ENCODE data around the gene SELP. TPM values are rescaled to one million over a fixed set of nuclear protein-coding genes. Genes with fewer than 3 reads are reported as not detected.

The SELP gene
- total and polyA plus RNA-seq, 3 experiments from 2014 or later: 0.31 to 2.7 (median 0.75) TPM

DNA sequence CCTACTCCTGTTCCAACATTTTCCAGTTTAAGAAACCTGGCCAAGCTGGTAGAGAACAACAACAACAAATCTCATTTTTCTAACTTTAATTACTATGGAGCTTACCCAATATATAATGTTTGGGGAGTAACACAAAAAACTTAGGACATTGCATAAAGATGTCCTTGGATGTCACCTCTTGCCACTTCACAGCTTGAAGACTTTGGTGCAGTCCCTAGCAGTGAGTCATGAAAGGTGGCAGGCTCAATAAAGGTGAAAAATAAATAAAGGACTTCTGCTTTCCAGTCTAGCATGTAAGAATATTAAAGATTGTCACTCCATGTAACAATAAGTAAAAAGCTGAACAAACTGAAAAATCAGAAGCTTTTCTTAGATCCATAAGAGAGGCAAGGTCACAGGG is 17.6 kb upstream of the SELP start:
- H3K36me3 Mint-ChIP-seq: peaks cover 0 to 1% (median 0%) of the 10 kb centered on the region in 3 donors
- no peak overlapping the region for H3K27ac ChIP-seq (ENCODE audit: low read depth, low read length)
- H3K27ac Mint-ChIP-seq: peak overlapping the region in 1 of 8 donors; percentile 11
- POLR2A ChIA-PET: no interaction called here
- H3K4me3 ChIP-seq (ENCODE audit: low read length): no peak overlapping the region
- H3K9me3 Mint-ChIP-seq: no peaks in the 10 kb centered on the region
- no peaks in the 10 kb centered on the region for H3K36me3 ChIP-seq (ENCODE audit: insufficient read depth, low read length)
- peak overlapping the region in 1 of 7 donors; percentile 43 for H3K4me3 Mint-ChIP-seq
- CTCF ChIA-PET: interaction anchor here (1.1 kb wide), 1 partner anchor 46 kb away, joined by 4 read pairs; no protein-coding TSS in a partner anchor
- no peaks in the 10 kb centered on the region for H3K9me3 ChIP-seq (ENCODE audit: low read length)
- peaks cover 37 to 48% (median 38%) of the 10 kb centered on the region in 3 donors for H3K4me1 Mint-ChIP-seq
- no peak for DNase-seq
- H3K4me1 ChIP-seq (ENCODE audit: insufficient read depth, low read length): peaks cover 25% of the 10 kb centered on the region
- H3K27me3 ChIP-seq (ENCODE audit: insufficient read depth, low read length, poor library complexity, severe bottlenecking): no peaks in the 10 kb centered on the region
- no peaks in the 10 kb centered on the region for H3K27me3 Mint-ChIP-seq

DNA sequence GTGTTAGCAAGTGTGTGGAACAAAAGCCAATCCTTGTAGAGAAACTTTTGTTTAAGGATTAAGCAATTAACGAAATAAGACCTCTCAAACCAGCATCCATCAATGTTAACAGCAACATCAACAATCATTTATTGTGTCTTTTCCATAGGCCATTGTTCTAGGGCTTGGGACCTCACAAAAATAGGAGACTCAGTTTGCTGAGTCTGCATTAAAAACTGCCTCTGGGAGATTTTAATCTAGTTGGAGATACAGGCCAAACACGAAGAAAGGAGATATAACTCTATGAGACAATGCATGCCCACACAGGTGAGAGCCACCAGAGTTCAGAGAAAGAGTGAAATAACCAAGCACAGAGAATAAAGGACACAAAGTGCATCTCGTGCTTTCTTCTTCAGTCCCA is 14.4 kb upstream of the SELP start:
- Histone ChIP-seq H3K27ac (ENCODE audit: low read depth, low read length) (no peak overlapping the region), H3K4me1 (ENCODE audit: insufficient read depth, low read length) (peaks cover 16% of the 10 kb centered on the region), H3K4me3 (ENCODE audit: low read length) (no peak overlapping the region), H3K36me3 (ENCODE audit: insufficient read depth, low read length) (no peaks in the 10 kb centered on the region), H3K9me3 (ENCODE audit: low read length) (no peaks in the 10 kb centered on the region), H3K27me3 (ENCODE audit: insufficient read depth, low read length, poor library complexity, severe bottlenecking) (no peaks in the 10 kb centered on the region)
- H3K27me3 Mint-ChIP-seq: no peaks in the 10 kb centered on the region
- peaks cover 0 to 4% (median 0%) of the 10 kb centered on the region in 3 donors for H3K36me3 Mint-ChIP-seq
- no peak for DNase-seq
- H3K4me1 Mint-ChIP-seq: peaks cover 28 to 53% (median 34%) of the 10 kb centered on the region in 3 donors
- CTCF ChIA-PET: no interaction called here
- POLR2A ChIA-PET: no interaction called here
- peak overlapping the region in 4 of 8 donors; percentile 17 to 23 (median 19) for H3K27ac Mint-ChIP-seq
- no peak overlapping the region for H3K4me3 Mint-ChIP-seq
- H3K9me3 Mint-ChIP-seq: peaks cover 0 to 4% (median 2%) of the 10 kb centered on the region in 5 donors

DNA sequence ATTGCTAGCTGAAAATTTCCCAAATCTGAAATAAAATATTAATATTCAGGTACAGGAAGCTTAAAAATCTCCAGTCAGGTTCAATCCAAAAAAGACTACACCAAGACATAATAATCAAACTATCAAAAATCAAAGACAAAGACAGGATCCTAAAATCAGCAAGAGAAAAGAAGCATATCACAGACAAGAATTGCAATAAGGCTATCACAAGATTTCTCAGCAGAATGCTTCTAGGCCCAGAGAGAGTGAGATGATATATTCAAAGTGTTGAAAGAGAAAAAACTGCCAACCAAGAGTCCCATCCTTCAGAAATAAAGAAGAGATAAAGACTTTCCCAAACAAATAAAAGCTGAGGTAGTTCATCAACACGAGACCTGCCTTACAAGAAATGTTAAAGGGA is 5.0 kb upstream of the SELP start:
- H3K36me3 ChIP-seq (ENCODE audit: insufficient read depth, low read length): no peaks in the 10 kb centered on the region
- no peak overlapping the region for H3K4me3 ChIP-seq (ENCODE audit: low read length)
- ChIA-PET POLR2A (interaction anchor here (0.6 kb wide), 1 partner anchor 30 kb away, joined by 3 read pairs; no protein-coding TSS in a partner anchor), CTCF (interaction anchor here (1.4 kb wide), 1 partner anchor 77 kb away, joined by 4 read pairs; no protein-coding TSS in a partner anchor)
- H3K27ac ChIP-seq (ENCODE audit: low read depth, low read length): no peak overlapping the region
- DNase-seq: no peak
- no peaks in the 10 kb centered on the region for H3K27me3 ChIP-seq (ENCODE audit: insufficient read depth, low read length, poor library complexity, severe bottlenecking)
- H3K9me3 Mint-ChIP-seq: peaks cover 15 to 36% (median 21%) of the 10 kb centered on the region in 5 donors
- H3K27ac Mint-ChIP-seq: no peak overlapping the region
- H3K4me3 Mint-ChIP-seq: no peak overlapping the region
- H3K4me1 ChIP-seq (ENCODE audit: insufficient read depth, low read length): no peaks in the 10 kb centered on the region
- peaks cover 12% of the 10 kb centered on the region for H3K9me3 ChIP-seq (ENCODE audit: low read length)
- peaks cover 7 to 34% (median 11%) of the 10 kb centered on the region in 3 donors for H3K36me3 Mint-ChIP-seq
- peaks cover 5 to 10% (median 7%) of the 10 kb centered on the region in 3 donors for H3K4me1 Mint-ChIP-seq
- peaks cover 0 to 10% of the 10 kb centered on the region in 2 donors for H3K27me3 Mint-ChIP-seq

DNA sequence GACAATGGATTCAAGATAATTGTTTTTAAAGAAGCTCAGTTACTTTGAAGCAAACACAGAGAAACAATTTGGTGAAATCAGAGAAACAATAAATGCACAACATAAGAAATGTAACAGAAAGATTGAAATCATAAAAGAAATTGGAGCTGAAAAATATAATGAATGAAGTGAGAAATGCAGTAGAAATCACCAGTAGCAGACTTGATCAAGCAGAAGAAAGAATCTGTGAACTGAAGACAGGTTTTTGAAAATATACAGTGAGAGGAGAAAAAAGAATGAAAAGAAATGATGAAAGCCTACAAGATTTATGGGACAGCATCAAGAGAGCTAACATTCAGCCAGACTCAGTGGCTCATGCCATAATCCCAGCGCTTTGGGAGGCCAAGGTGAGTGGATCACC is 4.2 kb upstream of the SELP start:
- no peaks in the 10 kb centered on the region for H3K27me3 ChIP-seq (ENCODE audit: insufficient read depth, low read length, poor library complexity, severe bottlenecking)
- no peak overlapping the region for H3K4me3 Mint-ChIP-seq
- POLR2A ChIA-PET: no interaction called here
- peaks cover under 1 to 9% (median 5%) of the 10 kb centered on the region in 3 donors for H3K4me1 Mint-ChIP-seq
- H3K36me3 Mint-ChIP-seq: peaks cover 7 to 28% (median 11%) of the 10 kb centered on the region in 3 donors
- H3K36me3 ChIP-seq (ENCODE audit: insufficient read depth, low read length): no peaks in the 10 kb centered on the region
- H3K27me3 Mint-ChIP-seq: peaks cover 0 to 18% of the 10 kb centered on the region in 2 donors
- H3K4me1 ChIP-seq (ENCODE audit: insufficient read depth, low read length): peaks cover 2% of the 10 kb centered on the region
- peaks cover 12 to 32% (median 21%) of the 10 kb centered on the region in 5 donors for H3K9me3 Mint-ChIP-seq
- no peak for DNase-seq
- CTCF ChIA-PET: interaction anchor here (1.1 to 1.4 kb wide), 2 partner anchors 25 to 78 kb away, joined by 3 to 4 read pairs; no protein-coding TSS in a partner anchor
- H3K4me3 ChIP-seq (ENCODE audit: low read length): no peak overlapping the region
- H3K27ac Mint-ChIP-seq: no peak overlapping the region
- peaks cover 12% of the 10 kb centered on the region for H3K9me3 ChIP-seq (ENCODE audit: low read length)
- no peak overlapping the region for H3K27ac ChIP-seq (ENCODE audit: low read depth, low read length)

DNA sequence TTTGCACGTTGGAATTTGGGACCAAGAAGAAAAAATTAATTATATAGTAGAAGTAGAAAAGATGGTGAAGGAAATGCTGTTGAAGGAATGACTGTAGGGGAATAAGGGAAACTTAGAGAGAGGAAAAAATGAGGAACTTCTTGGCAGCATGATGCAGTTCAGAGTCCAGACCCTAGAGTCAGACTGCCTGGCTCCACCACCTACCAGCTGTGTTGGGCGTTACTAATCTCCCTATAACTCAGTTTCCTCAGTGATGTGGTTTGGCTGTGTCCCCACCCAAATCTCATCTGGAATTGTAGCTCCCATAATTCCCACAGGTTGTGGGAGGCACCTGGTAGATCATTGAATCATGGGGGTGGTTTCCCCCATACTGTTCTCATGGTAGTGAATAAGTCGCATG is 1.3 kb upstream of the SELP start:
- H3K4me3 ChIP-seq (ENCODE audit: low read length): no peak overlapping the region
- peaks cover 9 to 23% (median 14%) of the 10 kb centered on the region in 3 donors for H3K4me1 Mint-ChIP-seq
- peaks cover 30% of the 10 kb centered on the region for H3K4me1 ChIP-seq (ENCODE audit: insufficient read depth, low read length)
- no peak overlapping the region for H3K4me3 Mint-ChIP-seq
- peaks cover 12% of the 10 kb centered on the region for H3K9me3 ChIP-seq (ENCODE audit: low read length)
- peaks cover 0 to 19% of the 10 kb centered on the region in 2 donors for H3K27me3 Mint-ChIP-seq
- ChIA-PET CTCF (interaction anchor here (1.2 kb wide), 1 partner anchor 10 kb away, joined by 3 read pairs; no protein-coding TSS in a partner anchor), POLR2A (no interaction called here)
- no peak overlapping the region for H3K27ac Mint-ChIP-seq
- H3K27ac ChIP-seq (ENCODE audit: low read depth, low read length): no peak overlapping the region
- H3K36me3 Mint-ChIP-seq: peaks cover 7 to 19% (median 8%) of the 10 kb centered on the region in 3 donors
- peaks cover 12 to 30% (median 21%) of the 10 kb centered on the region in 5 donors for H3K9me3 Mint-ChIP-seq
- no peak for DNase-seq
- no peaks in the 10 kb centered on the region for H3K36me3 ChIP-seq (ENCODE audit: insufficient read depth, low read length)
- no peaks in the 10 kb centered on the region for H3K27me3 ChIP-seq (ENCODE audit: insufficient read depth, low read length, poor library complexity, severe bottlenecking)

DNA sequence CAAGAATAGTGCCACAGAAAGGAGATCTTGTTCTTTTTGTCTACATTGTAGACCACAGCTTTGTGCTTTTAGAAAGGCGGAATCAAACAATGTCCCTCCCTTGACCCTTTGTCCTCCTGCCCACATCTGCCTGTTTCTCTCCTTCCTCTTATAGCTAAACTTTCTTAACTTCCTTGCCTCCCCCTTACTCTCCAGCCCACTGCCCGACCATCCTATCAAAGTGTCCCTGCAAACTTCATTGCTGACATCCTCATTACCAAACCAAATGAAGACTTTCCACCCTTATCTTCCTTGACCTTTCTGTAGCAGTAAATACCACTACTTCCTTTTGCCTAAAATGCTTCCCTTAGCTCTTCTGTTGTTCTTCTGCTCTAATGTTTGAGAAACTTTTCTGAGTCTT is 5.0 kb downstream of the SELP start:
- no peaks in the 10 kb centered on the region for H3K9me3 ChIP-seq (ENCODE audit: low read length)
- Mint-ChIP-seq H3K27me3 (peaks cover 2 to 17% of the 10 kb centered on the region in 2 donors), H3K36me3 (peaks cover 0 to 13% (median 2%) of the 10 kb centered on the region in 3 donors), H3K27ac (peak overlapping the region in 1 of 8 donors; percentile 44), H3K4me3 (no peak overlapping the region), H3K4me1 (peaks cover 38 to 64% (median 39%) of the 10 kb centered on the region in 3 donors), H3K9me3 (peaks cover 0 to 2% (median 0%) of the 10 kb centered on the region in 5 donors)
- H3K4me1 ChIP-seq (ENCODE audit: insufficient read depth, low read length): peaks cover 63% of the 10 kb centered on the region
- no peak overlapping the region for H3K27ac ChIP-seq (ENCODE audit: low read depth, low read length)
- no peak overlapping the region for H3K4me3 ChIP-seq (ENCODE audit: low read length)
- H3K36me3 ChIP-seq (ENCODE audit: insufficient read depth, low read length): no peaks in the 10 kb centered on the region
- H3K27me3 ChIP-seq (ENCODE audit: insufficient read depth, low read length, poor library complexity, severe bottlenecking): no peaks in the 10 kb centered on the region
- no peak for DNase-seq
- CTCF ChIA-PET: no interaction called here
- POLR2A ChIA-PET: no interaction called here

DNA sequence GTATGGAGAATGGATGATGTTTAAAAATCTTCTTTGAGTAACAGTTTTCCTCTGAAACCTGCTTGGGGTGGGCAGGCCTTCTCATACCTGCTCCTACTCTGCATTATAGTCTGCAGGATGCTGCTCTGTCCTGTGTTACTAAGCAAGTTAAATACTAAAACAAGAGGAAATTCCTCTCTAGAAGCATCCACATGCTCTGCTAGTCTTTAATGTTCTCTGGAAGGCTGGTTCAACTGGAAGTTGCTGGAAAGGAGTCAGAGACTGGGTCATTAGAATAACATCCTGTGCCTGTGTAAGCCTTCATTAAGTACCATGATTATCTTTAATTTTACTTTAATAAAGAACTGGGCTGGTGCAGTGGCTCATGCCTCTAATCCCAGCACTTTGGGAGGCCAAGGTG is 5.8 kb downstream of the SELP start:
- no peaks in the 10 kb centered on the region for H3K9me3 ChIP-seq (ENCODE audit: low read length)
- peaks cover 61% of the 10 kb centered on the region for H3K4me1 ChIP-seq (ENCODE audit: insufficient read depth, low read length)
- Mint-ChIP-seq H3K4me3 (no peak overlapping the region), H3K27ac (peak overlapping the region in 2 of 8 donors; percentile 26 to 27), H3K4me1 (peaks cover 35 to 58% (median 38%) of the 10 kb centered on the region in 3 donors), H3K36me3 (peaks cover 0 to 13% (median 2%) of the 10 kb centered on the region in 3 donors), H3K27me3 (peaks cover 2 to 9% of the 10 kb centered on the region in 2 donors), H3K9me3 (peaks cover 0 to 2% (median 0%) of the 10 kb centered on the region in 5 donors)
- H3K27ac ChIP-seq (ENCODE audit: low read depth, low read length): no peak overlapping the region
- CTCF ChIA-PET: no interaction called here
- no peaks in the 10 kb centered on the region for H3K36me3 ChIP-seq (ENCODE audit: insufficient read depth, low read length)
- POLR2A ChIA-PET: no interaction called here
- no peak overlapping the region for H3K4me3 ChIP-seq (ENCODE audit: low read length)
- H3K27me3 ChIP-seq (ENCODE audit: insufficient read depth, low read length, poor library complexity, severe bottlenecking): no peaks in the 10 kb centered on the region
- no peak for DNase-seq

DNA sequence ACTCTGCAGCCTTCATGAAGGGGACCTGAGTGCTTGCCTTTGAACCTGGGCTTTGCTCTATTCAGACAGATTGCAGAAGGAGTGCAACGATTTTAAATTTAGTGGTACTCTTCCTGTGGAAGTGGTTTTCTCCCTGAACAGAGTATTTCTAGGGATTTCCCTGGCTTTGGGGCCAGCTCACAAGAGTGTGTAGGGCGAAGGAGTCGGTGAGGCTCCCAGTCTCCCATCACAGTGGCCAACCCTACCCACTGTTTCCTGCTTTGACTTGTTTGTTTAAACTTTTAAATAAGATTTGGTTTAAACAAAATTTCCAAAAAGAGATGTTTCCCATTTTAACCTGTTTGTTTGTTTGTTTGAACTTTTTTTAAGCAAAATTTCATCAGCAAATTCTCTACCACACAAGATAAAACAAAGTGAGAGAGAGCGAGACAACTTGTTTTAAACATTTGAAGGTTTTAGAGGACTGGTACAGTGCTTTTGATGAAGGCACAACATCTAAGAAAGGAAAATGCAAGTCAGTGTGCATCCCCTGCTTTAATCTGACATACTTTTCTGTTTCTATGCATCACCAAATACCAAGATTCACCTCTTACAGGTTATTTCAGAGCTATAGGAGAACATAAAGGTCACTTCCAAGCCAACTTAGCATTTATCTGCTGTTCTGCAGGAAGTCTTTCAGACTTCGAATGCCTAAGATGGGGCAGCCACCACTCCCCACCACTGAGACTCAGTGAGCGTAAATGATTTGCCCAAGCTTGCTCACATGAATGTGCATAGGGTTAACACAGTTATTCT is 6.6 kb downstream of the SELP start:
- no peak for DNase-seq
- Mint-ChIP-seq H3K4me3 (no peak overlapping the region), H3K27me3 (peaks cover 2 to 7% of the 10 kb centered on the region in 2 donors), H3K9me3 (peaks cover 0 to 2% (median 0%) of the 10 kb centered on the region in 5 donors), H3K27ac (peak overlapping the region in 3 of 8 donors; percentile 12 to 48 (median 22)), H3K36me3 (peaks cover 0 to 13% (median 2%) of the 10 kb centered on the region in 3 donors), H3K4me1 (peaks cover 31 to 53% (median 34%) of the 10 kb centered on the region in 3 donors)
- no peaks in the 10 kb centered on the region for H3K27me3 ChIP-seq (ENCODE audit: insufficient read depth, low read length, poor library complexity, severe bottlenecking)
- no peaks in the 10 kb centered on the region for H3K9me3 ChIP-seq (ENCODE audit: low read length)
- peaks cover 53% of the 10 kb centered on the region for H3K4me1 ChIP-seq (ENCODE audit: insufficient read depth, low read length)
- H3K36me3 ChIP-seq (ENCODE audit: insufficient read depth, low read length): no peaks in the 10 kb centered on the region
- ChIA-PET POLR2A (no interaction called here), CTCF (no interaction called here)
- no peak overlapping the region for H3K4me3 ChIP-seq (ENCODE audit: low read length)
- H3K27ac ChIP-seq (ENCODE audit: low read depth, low read length): no peak overlapping the region
